ENCODE results near the gene PRKCSH.
"Not testable (repeated sequence)": the region's sequence is repeated elsewhere in the genome, so short reads cannot be mapped to it uniquely, and the experiment has no call there.

The PRKCSH gene

DNA sequence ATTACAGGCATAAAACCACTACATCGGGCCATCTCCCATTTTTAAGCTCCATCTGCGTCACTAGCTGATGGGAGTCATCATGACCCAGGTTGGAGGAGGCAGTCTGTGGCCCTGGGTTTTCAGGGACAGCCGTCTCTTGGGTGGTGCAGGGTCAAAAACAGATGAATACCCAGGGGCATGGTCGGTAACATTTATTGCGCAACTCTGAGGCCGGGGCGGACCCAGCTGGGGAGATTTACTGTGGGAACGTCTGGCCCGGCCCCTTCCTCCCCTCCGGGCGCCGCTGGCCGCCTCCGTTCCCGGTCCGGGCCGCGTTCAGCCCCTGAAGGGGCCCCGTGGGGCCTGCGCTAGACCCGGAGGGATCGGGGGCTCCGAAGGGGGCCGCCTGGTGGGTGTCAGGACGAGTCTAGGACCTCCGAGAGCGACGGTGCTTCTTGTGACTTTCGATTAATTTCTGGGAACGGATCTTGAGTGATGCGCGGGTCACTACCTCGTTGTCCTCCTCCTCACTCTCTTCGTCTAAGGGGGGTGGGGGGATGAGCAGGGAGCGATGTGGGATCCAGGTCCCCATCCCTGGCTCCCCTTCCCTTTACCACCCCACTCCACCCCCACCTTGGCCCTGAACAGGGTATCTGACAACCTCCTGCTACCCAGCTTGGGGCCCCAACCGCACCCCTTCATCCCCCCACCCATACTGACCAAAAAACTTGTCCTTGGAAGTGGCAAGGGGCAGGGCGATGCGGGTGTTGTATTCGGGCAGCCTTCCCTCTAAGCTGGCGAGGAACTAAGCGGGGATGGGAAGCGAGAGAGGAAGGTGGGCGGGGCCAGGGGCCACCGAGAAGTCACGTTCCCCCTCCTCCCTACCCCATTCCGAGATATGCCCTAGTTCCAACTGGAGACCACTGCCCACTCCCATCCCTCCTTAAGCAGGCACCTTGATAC, 14.7 kb upstream of the PRKCSH start:
- DNase-seq: no peak

GRCh38 chr19:11421371-11422098, 13.9 kb upstream of the PRKCSH start:
- no peak for DNase-seq

GRCh38 chr19:11422163-11423065, 13.0 kb upstream of the PRKCSH start:
- no peak for DNase-seq

DNA sequence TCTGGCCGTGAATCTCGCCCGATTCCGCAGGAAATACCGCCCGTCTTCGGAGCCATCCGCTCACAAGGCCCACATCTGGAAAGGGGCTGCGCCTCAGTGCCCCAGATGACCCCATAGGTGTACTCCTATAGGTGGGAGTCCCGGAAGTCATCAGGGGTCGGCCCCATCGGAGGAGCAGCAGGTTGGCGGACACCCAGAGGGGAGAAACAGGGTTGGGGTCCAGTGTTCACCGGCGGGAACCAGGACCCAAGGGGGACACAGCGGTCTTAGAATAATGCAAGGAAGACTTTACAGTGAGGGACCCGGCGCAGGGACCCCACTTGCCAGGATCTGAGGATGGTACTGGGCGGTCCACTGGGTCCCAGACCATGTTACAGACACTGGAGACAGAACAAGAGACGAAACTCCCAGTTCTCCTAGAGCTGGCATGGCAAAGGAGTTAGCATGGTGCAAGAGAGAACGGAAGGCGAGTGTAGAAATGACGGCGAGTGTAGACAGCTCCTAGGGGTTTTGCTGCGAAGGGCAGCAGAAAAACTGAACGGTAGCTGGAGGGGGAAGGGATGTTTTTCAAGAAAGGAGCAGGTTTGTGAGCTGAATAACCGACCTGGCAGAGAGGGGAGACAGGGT, 12.2 kb upstream of the PRKCSH start:
- no peak for DNase-seq

DNA sequence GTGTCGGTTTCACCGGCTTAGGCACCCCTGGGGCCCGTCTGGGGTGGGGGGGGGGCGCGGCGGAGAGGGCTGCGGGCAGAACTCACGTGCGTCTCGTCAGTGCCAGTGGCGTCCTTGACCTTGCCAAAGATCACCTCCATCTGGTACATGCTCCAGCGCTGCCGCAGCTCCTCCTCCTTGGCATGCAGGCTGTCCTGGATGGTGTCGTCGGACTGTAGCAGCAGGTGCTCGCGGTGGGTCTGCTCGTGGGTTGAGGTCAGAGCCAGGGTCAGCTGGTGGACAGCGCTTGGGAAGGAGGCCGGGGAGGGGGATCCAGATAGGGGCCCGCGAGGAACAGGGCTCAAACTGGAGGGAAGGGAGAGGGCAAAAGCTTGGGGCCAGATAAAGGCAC, 11.6 kb upstream of the PRKCSH start:
- no peak for DNase-seq

DNA sequence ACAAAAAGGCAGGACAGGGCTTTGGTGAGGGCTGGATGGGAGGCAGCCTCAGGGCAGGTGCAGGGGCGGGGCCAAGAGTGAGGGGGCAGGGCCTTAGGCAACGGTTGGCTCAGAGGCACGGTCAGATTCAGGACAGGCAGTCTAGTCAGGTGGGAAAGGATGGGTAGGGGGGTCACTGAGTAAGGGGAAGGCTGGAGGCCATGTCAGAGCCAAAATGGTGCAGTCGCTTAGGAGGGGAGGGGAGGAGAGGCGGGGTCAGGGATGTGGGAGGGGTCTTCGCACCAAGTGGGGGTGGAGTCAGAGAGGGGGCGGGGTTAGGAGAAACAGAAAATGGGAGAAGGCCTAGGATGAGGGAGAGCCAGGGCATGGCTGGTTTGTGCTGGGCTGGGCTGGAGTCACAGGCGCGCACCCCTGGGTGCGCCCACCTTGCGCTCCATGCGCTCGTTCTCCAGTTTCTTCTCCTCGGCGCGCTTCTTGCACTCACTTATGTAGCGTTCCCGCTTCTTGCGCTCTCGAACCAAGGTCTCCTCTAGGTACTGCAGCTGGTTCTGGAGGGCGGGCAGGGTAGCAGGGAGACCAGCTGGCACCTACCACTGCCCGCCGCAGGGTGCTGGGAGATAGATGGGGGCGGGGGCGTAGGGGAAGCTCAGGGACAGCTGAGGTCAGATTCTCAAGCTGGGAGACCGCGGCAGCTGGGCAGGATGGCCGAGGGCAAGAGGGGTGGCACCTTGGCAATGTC, 9.5 kb upstream of the PRKCSH start:
- no peak for DNase-seq

DNA sequence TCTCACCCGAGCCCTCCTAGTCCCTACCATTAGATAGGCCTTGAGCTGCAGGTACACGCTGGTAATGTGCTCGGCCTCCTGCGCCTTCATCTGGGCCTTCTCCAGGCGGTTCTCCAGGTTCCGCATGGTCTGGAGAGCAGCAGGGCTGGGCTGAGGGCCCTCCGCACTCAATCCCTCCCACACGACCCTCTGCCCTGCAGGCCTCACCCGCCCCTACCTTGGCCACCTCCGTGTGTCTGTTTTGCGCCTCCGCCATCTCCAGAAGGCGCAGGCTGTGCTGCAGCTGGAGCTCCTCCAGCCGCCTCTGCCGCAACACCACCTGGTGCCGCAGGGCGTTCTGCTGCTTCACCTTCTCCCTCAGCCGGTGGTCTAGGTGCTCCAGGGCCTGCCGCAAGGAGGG, 8.8 kb upstream of the PRKCSH start:
- no peak for DNase-seq

DNA sequence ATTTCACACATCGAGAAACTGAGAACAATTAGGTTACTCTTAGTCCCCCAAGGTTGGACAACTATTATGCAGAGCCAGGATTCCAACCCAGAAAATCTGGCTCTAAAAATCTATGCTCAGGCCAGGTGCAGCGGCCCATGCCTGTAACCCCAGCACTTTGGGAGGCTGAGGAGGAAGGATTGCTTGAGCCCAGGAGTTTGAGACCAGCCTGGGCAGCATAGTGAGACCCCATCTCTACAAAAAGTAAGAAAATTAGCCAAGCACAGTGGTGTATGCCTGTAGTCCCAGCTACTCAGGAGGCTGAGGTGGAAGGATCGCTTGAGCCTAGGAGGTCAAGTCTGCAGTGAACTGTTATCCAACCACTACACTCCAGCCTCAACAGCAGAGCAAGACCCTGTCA, 1.9 kb upstream of the PRKCSH start:
- not testable (repeated sequence) for DNase-seq

- DNase-seq: no peak
Measured at GRCh38 chr19:11434703-11435056, 755 bp upstream of the PRKCSH start.

DNA sequence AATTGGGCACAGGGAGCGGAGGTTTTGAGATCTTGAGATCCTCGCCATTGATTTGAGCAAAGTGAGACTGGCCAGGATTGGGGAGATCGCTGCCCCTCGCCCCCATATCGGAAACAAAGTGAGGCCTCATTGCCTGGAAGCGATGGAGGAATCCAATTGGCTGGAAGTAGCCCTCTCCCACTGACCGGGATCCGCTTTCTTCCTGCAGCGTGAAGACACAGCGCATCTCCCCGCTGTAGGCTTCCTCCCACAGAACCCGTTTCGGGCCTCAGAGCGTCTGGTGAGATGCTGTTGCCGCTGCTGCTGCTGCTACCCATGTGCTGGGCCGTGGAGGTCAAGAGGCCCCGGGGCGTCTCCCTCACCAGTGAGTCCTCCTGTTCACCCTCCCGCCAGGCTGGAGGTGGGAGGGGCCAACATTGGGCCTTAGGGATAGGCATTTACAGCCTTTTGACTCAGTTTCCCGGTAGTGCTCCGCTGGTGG, 438 bp downstream of the PRKCSH start:
- no peak for DNase-seq

DNA sequence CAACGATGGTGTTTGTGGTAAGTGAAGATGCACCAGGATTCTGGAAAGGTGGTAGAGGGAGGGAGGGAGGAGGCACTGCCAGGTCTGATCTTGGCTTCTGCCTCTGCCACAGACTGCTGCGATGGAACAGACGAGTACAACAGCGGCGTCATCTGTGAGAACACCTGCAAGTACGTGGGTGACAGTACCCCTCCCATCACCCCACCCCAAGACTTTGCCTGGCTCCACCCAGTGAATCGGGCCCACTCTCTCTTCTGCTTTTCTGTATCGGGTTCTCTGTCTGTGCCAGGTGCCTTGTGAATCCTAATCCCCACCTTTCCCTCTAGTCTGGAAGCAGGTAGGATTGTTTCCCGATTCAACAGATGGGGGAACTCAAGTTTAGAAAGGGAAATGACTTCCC, 2.5 kb downstream of the PRKCSH start:
- DNase-seq: no peak

- DNase-seq: no peak
Measured at GRCh38 chr19:11444059-11444458, 8.6 kb downstream of the PRKCSH start.

GRCh38 chr19:11445141-11445540, 9.7 kb downstream of the PRKCSH start:
- DNase-seq: no peak

DNA sequence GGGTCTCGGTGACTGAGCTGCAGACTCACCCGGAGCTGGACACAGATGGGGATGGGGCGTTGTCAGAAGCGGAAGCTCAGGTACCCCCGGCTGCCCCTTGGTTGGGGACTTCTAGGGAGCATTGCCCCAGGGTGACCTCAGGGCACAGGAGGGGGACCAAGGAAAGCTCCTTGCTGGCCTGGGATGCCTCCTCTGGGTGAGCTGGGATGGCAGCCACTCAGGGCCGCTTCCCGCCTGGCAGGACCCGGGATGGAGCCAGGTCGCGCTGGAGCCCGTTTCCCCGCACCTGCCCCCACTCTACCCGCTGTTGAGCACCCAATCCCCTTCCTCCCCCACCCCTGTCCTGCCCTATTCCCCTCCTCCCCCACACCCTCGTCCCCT, 10.8 kb downstream of the PRKCSH start:
- no peak for DNase-seq

GRCh38 chr19:11446652-11447301, 11.3 kb downstream of the PRKCSH start:
- no peak for DNase-seq

DNA sequence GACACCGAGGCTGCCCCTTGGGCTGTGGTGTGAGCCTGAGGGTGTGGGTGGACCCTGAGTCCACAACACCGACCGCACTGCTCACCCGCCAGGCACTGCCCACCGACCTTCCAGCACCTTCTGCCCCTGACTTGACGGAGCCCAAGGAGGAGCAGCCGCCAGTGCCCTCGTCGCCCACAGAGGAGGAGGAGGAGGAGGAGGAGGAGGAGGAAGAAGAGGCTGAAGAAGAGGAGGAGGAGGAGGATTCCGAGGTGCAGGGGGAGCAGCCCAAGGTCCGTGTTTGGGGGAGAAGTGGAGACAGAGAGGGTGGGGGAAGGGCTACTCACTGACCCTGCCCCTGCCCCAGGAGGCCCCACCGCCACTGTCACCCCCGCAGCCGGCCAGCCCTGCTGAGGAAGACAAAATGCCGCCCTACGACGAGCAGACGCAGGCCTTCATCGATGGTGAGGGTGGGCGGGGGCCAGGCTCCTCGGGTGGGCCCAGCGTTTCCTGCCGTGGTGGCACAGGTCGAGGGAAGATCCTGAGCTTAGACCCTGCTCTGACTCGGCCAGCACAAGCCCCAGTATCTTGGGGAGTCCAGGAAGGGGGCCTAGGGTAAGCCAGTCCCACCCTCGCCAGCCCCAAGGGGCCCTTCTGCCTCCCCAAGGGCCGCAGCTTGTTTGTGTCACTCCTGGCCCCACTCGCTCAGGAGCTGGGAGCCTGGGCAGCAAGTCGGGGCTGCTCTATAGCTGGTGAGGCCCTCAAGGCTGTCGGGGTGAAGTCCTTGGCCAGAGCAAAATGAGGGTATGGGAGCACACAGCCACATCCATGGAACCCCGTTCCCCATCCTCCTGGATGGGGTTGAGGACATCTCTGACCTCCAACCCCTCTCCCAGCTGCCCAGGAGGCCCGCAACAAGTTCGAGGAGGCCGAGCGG, 12.2 kb downstream of the PRKCSH start:
- DNase-seq: no peak

GRCh38 chr19:11448410-11448809, 13.0 kb downstream of the PRKCSH start:
- no peak for DNase-seq

GRCh38 chr19:11448923-11449554, 13.6 kb downstream of the PRKCSH start:
- no peak for DNase-seq

DNA sequence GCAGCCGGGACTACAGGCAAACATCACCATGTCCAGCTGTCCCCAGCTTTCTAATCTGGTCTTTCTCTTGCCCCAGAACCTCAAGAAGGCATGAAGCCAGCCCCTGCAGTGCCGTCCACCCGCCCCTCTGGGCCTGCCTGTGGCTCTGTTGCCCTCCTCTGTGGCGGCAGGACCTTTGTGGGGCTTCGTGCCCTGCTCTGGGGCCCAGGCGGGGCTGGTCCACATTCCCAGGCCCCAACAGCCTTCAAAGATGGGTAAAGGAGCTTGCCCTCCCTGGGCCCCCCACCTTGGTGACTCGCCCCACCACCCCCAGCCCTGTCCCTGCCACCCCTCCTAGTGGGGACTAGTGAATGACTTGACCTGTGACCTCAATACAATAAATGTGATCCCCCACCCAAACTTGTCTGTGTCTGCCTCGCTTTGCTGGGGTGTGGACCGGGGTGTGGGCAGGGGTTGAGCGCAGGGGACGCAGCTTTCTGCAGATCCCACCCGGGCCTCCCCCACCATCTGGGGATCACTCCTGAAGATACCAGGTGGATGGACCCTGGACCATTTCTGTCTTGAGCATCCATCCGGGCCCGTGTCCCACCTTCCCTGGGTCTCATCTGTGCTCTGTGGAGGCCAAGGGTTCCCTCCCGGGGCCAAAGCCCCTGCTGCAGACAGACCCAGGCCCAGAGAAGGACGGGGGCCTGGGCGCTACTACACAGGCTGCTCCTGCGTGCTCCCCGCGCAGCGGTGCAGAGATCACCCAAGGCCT, 15.3 kb downstream of the PRKCSH start:
- DNase-seq: no peak
